DOHH2 (cell line): Measurements from ENCODE around the gene AP2A1.
A peak's percentile ranks its signal among the peaks of the same experiment; 100 is the strongest.

Source experiments
- H3F3A ChIP-seq: fragments of 200-600 bp; sonication (generic), shearing (Covaris generic); 2 replicates; pipeline ENCODE4 v1.6.0; 2016; ENCODE audit warnings: antibody characterized with exemption, mild to moderate bottlenecking; ENCODE audit not compliant: control insufficient read depth, insufficient read depth
- H3K27ac ChIP-seq: fragments of 200-600 bp; sonication (generic); 2 replicates; pipeline ENCODE4 v1.5.1; 2014; ENCODE audit warnings: low read depth, mild to moderate bottlenecking, low read length, moderate library complexity
- H3K27me3 ChIP-seq: fragments of 200-600 bp; sonication (generic); 2 replicates; pipeline ENCODE4 v1.6.1; 2014; ENCODE audit warnings: mild to moderate bottlenecking, low read length, mixed read lengths; ENCODE audit not compliant: control insufficient read depth
- H3K36me3 ChIP-seq: fragments of 200-600 bp; sonication (generic); 2 replicates; pipeline ENCODE4 v1.6.1; 2014; ENCODE audit warnings: mild to moderate bottlenecking, low read length, moderate library complexity, mixed read lengths; ENCODE audit not compliant: control insufficient read depth
- H3K4me1 ChIP-seq: fragments of 200-600 bp; sonication (generic); 2 replicates; pipeline ENCODE4 v1.6.1; 2014; ENCODE audit warnings: mild to moderate bottlenecking, low read length, mixed read lengths; ENCODE audit not compliant: control insufficient read depth
- H3K4me2 ChIP-seq: fragments of 200-600 bp; sonication (generic); 2 replicates; pipeline ENCODE4 v1.6.0; 2014; ENCODE audit warnings: mild to moderate bottlenecking, low read length, moderate library complexity
- H3K4me3 ChIP-seq: fragments of 200-600 bp; sonication (generic); 2 replicates; pipeline ENCODE4 v1.5.1; 2014; ENCODE audit warnings: mild to moderate bottlenecking, low read length, mixed read lengths
- H3K79me2 ChIP-seq: fragments of 200-600 bp; sonication (generic); 2 replicates; pipeline ENCODE4 v1.6.1; 2014; ENCODE audit warnings: mild to moderate bottlenecking, low read length, mixed read lengths; ENCODE audit not compliant: control insufficient read depth
- H3K9me2 ChIP-seq: fragments of 200-600 bp; sonication (generic); replicated peaks from 2 replicates; pipeline ENCODE4 v1.6.1; 2014; ENCODE audit warnings: mild to moderate bottlenecking, low read length, mixed read lengths; ENCODE audit not compliant: control insufficient read depth
- H3K9me3 ChIP-seq: fragments of 200-600 bp; sonication (generic); 2 replicates; pipeline ENCODE4 v1.6.1; 2014; ENCODE audit warnings: antibody characterized with exemption, low read length, mixed read lengths; ENCODE audit not compliant: control insufficient read depth, insufficient read depth
- H4K20me1 ChIP-seq: fragments of 200-600 bp; sonication (generic); 2 replicates; pipeline ENCODE4 v1.6.0; 2014; ENCODE audit warnings: low read depth, mild to moderate bottlenecking, antibody characterized with exemption, low read length, moderate library complexity; ENCODE audit not compliant: control insufficient read depth, insufficient read depth
- CTCF ChIP-seq: fragments of 200-600 bp; sonication (generic); IDR thresholded peaks from one replicate; pipeline ENCODE4 v1.5.1; 2014; ENCODE audit warnings: antibody characterized with exemption, mild to moderate bottlenecking, low read depth, low read length; ENCODE audit not compliant: poor library complexity, severe bottlenecking
- EZH2phosphoT487 ChIP-seq: fragments of 200-600 bp; sonication (generic); IDR thresholded peaks from 2 replicates; pipeline ENCODE4 v1.6.1; 2017; ENCODE audit warnings: borderline replicate concordance, mild to moderate bottlenecking, antibody characterized with exemption, low read length, moderate library complexity, mixed read lengths

AP2A1 gene

GRCh38 chr19:49807058-49807903 lies 40.5 kb downstream of the AP2A1 start:
- Histone ChIP-seq H3K9me3 (no peaks in the 10 kb centered on the region), H3K9me2 (no peaks in the 10 kb centered on the region), H3K79me2 (no peaks in the 10 kb centered on the region), H3K4me2 (no peak overlapping the region), H3F3A (0 out of 2 replicates have a peak, but pooled peaks cover 1% of the 10 kb centered on the region), H3K36me3 (peaks cover 43% of the 10 kb centered on the region), H4K20me1 (peaks cover 4% of the 10 kb centered on the region), H3K4me1 (peaks cover 30% of the 10 kb centered on the region), H3K27me3 (no peaks in the 10 kb centered on the region), H3K4me3 (no peak overlapping the region), H3K27ac (no peak overlapping the region)
- TF ChIP-seq EZH2phosphoT487, result no peak
- no peak for TF ChIP-seq CTCF

- TF ChIP-seq EZH2phosphoT487 (no peak), CTCF (no peak)
- Histone ChIP-seq H3K4me3 (peak overlapping the region; percentile 76), H3K36me3 (peaks cover 36% of the 10 kb centered on the region), H3K9me2 (no peaks in the 10 kb centered on the region), H3K27me3 (no peaks in the 10 kb centered on the region), H3K4me2 (peak overlapping the region; percentile 98), H3K79me2 (peaks cover 5% of the 10 kb centered on the region; the same call in 1 of the 2 replicates), H4K20me1 (peaks cover 4% of the 10 kb centered on the region), H3K4me1 (peaks cover 35% of the 10 kb centered on the region), H3K27ac (no peak overlapping the region), H3K9me3 (no peaks in the 10 kb centered on the region), H3F3A (0 out of 2 replicates have a peak, but pooled peaks cover 4% of the 10 kb centered on the region)
Observed at GRCh38 chr19:49807904-49808675, 41.3 kb downstream of the AP2A1 start.

GRCh38 chr19:49808711-49809159 lies 41.9 kb downstream of the AP2A1 start:
- Histone ChIP-seq H3K4me3 (peak overlapping the region; percentile 76), H4K20me1 (peaks cover 4% of the 10 kb centered on the region), H3K27me3 (no peaks in the 10 kb centered on the region), H3K27ac (no peak overlapping the region), H3K36me3 (peaks cover 31% of the 10 kb centered on the region), H3K4me1 (peaks cover 36% of the 10 kb centered on the region), H3K9me3 (no peaks in the 10 kb centered on the region), H3K79me2 (peaks cover 5% of the 10 kb centered on the region; the same call in 1 of the 2 replicates), H3K9me2 (no peaks in the 10 kb centered on the region), H3F3A (0 out of 2 replicates have a peak, but pooled peaks cover 4% of the 10 kb centered on the region), H3K4me2 (peak overlapping the region; percentile 98)
- TF ChIP-seq CTCF, result no peak
- TF ChIP-seq EZH2phosphoT487, result no peak
